Fibroblast of peridontal ligament (primary cell): ENCODE results near the gene THAP4.
"Not testable (repeated sequence)": the region's sequence is repeated elsewhere in the genome, so short reads cannot be mapped to it uniquely, and the experiment has no call there.

Experiments
- DNase-seq: peaks from one replicate; pipeline ENCODE4 v3.0.0-alpha.2; 2010; ENCODE audit errors: extremely low read depth

THAP4 gene

GRCh38 chr2:241666627-241667400 lies 29.9 kb upstream of the THAP4 start:
- no peak for DNase-seq

- no peak for DNase-seq
Measured at GRCh38 chr2:241665731-241666440, 28.9 kb upstream of the THAP4 start.

DNA sequence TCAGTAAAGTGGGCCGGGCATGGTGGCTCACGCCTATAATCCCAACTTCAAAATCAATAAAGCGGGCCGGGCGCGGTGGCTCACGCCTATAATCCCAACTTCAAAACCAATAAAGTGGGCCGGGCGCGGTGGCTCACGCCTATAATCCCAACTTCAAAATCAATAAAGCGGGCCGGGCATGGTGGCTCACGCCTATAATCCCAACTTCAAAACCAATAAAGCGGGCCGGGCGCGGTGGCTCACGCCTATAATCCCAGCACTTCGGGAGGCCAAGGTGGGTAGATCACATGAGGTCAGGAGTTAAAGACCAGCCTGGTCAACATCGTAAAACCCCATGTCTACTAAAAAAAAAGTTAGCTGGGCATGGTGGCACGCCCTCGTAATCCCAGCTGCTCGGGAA lies 25.8 kb upstream of the THAP4 start:
- DNase-seq, result not testable (repeated sequence)

GRCh38 chr2:241660593-241661213 lies 23.7 kb upstream of the THAP4 start:
- no peak for DNase-seq

- DNase-seq, result peak; percentile 82
Measured at GRCh38 chr2:241659150-241659739, 22.3 kb upstream of the THAP4 start.

- no peak for DNase-seq
Measured at GRCh38 chr2:241658296-241658695, 21.3 kb upstream of the THAP4 start.

GRCh38 chr2:241657786-241658254 lies 20.9 kb upstream of the THAP4 start:
- no peak for DNase-seq

DNA sequence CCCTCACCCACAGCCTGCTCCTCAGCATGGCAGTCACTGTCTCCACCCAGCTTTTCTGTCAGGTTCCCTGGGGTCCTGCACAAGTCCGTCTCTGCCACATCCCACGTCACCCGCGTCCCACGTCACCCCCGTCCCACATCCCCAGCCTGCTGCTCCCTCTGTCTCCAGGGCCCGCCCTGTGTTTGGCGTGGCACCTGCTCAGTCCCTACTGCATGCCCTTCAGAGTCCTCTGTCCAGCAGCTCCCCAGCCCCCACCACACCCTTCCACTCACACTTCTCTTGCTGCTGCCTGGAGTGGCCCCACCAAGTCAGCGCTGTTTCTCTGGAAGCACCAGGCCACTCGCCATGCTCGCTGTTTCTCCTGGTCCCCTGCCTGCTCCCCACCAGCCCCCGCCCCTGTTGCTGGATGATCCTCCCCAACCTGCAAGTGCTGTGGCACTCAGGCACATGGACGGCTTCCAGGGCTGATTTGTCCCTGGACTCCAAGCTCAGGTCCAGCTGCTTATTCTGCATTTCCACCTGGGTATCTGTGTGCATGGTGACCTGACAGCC lies 19.3 kb upstream of the THAP4 start:
- no peak for DNase-seq

DNA sequence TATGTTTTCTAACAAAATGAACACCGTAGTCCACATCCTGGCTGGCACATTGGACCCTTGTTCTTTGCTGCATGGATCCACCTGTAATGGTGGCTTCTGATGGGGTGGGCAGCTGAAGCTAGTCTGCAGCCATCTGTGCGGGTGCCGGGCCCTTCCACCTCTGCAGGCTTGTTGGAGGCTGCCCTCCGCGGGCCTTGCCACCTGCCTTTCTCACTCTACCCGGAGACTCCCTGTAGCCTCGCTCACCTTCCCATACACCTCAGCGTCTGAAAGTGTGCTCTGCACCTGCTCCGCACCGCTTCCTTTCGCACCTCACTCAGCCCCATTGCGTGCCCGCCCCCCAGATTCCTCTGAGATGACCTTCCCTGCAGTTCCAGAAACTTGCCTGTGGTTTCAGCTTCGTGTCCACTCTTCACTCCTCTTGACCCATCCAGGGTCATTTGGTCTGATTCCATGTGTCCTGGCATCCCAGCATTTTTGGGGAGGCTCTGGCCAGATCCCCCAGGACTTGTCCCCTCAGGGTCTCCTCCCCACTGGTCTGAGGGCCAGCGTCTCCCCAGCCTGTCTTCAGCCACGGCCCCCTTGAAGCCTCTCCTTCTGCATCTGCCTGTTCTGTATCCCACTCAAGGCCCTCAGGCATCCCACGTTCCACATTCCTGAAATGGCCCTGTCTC lies 18.7 kb upstream of the THAP4 start:
- no peak for DNase-seq

DNA sequence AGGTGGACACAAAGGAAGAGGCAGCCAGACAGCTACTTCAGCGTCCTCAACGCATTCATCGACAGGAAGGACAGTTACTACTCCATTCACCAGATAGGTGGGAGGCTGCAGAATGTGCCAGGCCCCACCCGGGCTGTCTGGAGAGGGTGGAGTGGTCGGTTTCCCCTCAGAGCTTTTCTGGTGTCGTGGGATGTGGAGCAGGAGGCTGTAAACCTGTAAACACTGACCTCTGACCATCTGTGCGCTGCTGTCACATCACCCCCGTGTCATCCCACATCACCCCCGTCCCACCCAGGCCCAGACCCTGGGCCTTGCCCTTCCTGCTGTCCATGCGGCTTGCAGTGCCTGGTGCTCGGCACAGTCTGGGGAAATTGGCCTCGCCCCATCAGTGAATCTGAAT lies 17.6 kb upstream of the THAP4 start:
- no peak for DNase-seq

DNA sequence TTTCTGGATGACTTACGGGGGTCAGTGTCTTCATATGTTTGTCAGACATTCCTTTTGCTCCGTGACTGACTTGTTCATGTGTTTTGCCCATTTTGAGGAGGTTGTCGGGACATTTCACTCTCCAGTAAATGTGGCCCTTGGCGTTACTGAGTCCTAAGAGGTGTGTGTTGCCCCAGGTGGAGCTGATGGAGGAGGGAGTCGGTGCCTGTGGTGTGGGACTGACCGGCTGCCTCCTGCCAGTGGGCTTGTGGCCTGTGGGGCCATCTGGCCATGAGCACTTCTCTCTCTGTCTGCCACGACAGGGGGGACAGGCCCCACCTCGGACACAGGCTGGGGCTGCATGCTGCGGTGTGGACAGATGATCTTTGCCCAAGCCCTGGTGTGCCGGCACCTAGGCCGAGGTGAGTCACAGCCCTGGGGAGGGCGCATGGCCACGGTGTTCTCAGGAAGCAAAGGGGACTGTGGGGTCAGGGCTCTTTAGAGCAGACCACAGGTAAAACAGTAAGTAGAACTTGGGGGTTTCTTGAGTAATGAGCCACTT lies 16.3 kb upstream of the THAP4 start:
- DNase-seq, result no peak

DNA sequence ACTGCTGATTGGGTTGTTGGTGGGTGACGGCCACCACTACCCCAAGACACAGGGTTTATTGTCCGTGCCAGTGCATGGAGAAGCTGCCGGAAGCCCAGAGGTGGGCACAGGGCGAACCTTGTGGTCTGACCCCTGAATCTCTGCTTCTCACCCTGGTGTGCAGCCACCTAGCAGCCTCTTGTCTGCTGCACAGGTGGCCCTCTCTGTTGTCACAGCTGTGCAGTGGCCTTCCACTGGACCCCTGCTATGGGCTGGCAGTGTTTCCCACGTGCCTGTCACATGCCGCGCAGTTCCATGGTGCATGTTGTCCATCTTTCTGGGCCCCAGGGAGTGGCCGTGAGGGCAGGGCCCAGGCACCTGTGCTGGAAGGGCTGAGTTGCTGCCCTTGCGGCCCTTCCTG lies 15.8 kb upstream of the THAP4 start:
- DNase-seq, result no peak

DNA sequence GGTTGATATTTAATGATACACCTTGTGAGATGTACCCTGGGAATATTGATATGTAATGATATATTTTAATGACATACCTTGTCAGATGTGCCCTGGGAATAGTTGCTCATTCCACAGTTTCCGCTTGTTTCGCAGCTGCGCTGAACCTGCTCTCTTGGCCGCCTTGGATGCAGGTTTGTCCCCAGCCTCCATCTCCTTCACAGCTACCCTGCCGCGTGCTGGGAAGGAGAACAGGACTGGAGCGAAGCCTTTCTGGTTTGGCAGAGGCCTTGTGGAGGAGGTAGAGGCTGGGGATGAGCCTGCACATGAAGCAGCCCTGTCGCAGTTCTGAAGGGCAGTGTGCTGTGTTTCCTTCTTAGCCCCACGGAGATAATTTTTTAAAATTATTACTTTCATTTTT lies 15.2 kb upstream of the THAP4 start:
- no peak for DNase-seq

DNA sequence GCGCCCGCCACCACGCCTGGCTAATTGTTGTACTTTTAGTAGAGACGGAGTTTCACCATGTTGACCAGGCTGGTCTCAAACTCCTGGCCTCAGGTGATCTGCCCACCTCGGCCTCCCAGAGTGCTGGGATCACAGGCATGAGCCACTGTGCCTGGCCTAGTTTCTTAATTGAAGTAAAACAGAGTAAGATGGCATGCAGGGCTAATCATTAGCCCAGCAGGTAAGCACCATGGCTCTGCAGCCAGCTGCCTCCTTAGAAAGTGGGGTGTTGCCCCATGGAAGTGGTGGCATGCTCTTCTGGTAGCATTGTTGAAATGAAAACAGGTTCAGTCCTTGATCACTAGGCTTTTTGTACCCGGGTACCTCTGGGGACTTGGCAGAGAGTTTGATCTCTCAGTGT lies 13.0 kb upstream of the THAP4 start:
- DNase-seq, result no peak

GRCh38 chr2:241649404-241649803 lies 12.4 kb upstream of the THAP4 start:
- DNase-seq, result no peak

- DNase-seq, result no peak
Measured at GRCh38 chr2:241648453-241648852, 11.5 kb upstream of the THAP4 start.

DNA sequence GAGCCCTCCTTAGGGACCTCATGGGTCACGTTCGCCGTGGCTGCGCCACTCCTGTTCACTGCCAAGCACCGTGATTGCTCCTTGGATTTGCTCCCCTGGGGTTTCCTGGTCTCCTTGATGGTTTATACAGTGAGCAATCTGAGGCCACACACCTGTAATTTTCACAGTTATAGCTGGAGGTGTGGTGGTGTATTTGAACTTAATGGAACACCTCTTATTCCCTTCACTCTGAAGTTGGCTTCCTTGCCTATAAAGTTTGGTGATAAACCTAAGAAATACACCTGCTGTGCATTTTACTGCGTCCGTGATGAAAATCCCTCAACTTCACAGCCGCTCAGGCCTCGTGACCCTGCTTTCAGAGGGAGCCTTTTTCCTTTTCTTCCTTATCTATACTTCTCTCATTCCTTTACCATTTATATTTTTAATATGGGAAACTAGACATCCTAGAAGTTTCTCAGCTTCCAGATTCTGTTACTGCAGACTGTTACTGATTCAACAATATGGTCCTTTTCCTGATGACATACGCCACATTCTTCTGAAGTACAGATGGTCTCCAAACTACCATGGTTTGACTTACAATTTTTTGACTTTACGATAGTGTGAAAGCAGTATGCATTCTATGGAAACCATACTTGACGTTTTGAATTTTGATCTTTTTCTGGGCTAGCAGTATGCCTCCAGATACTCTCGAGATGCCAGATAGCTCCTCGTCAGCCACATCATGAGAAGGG lies 9.1 kb upstream of the THAP4 start:
- DNase-seq, result no peak

DNA sequence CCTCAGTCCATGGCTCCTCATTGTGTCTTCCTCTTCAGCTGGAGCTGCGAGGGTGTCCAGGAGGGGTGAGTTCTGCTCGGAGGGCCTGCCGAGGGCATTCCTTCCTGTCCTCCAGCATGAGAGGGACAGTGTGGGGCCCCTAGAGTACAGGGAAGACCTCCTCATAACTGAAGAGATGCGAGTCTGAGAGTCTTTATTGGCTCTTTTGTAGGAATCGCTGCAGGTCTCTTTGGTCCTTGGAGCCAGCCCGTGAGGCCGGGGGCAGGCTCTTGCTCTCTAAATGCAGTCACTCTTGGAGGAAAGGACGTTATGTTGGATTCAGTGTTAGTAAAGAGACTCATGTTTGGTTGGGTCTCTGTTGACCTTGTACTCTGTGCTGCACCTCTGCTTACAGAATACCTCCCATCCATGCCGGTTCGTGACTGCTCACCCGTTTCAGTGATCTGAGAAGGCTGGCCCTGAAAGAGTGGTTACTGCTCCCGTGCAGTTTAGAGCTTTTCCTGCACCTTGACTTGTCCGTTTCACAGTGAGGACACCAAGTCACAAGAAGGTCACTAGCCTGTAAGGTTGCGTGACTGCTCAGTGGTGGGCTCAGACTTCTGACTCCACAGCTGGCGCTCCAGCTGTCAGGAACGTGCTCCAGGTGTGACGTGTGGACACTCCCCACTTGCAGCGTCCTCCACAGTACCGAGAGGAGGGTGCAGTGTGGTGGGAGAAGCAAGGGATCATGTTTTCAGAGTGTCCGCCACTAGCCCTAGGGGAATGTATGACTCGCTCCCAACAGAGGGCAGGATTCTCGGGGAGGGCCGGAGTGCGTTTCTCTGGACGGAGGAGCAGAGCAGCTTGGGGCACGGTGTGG lies 8.3 kb upstream of the THAP4 start:
- DNase-seq, result no peak

- DNase-seq, result no peak
Measured at GRCh38 chr2:241641631-241642030, 4.7 kb upstream of the THAP4 start.
